Measurements from ENCODE around the gene EIF4E3.

The EIF4E3 gene

DNA sequence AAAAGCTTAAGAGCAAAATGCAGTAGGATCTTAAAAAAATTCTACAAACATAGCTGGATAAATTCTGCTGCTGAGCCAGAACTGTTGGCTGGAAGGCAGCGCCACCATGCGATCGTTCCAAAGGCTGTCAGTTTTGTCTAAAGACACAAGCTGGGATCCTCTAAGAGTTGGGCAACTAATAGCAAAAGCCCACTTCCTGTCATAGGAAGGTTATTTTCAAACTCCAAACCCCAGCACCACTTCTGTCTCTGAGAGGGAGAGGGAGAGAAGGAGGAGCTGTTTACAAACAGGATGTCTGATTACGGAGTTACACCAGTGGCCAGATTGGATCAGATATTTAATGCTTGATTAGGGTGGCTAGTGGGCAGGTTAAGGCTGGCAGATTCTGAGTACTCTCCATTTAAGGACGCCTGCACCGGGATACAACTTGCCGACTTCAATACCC, 44.0 kb downstream of the EIF4E3 start:
- TF ChIP-seq SIN3A (IDR thresholded peaks at IDR 0.05; ENCODE audit: borderline replicate concordance, insufficient read depth, low read length), result no peak

GRCh38 chr3:71680603-71681002, 44.6 kb downstream of the EIF4E3 start:
- TF ChIP-seq, protein P1, sequence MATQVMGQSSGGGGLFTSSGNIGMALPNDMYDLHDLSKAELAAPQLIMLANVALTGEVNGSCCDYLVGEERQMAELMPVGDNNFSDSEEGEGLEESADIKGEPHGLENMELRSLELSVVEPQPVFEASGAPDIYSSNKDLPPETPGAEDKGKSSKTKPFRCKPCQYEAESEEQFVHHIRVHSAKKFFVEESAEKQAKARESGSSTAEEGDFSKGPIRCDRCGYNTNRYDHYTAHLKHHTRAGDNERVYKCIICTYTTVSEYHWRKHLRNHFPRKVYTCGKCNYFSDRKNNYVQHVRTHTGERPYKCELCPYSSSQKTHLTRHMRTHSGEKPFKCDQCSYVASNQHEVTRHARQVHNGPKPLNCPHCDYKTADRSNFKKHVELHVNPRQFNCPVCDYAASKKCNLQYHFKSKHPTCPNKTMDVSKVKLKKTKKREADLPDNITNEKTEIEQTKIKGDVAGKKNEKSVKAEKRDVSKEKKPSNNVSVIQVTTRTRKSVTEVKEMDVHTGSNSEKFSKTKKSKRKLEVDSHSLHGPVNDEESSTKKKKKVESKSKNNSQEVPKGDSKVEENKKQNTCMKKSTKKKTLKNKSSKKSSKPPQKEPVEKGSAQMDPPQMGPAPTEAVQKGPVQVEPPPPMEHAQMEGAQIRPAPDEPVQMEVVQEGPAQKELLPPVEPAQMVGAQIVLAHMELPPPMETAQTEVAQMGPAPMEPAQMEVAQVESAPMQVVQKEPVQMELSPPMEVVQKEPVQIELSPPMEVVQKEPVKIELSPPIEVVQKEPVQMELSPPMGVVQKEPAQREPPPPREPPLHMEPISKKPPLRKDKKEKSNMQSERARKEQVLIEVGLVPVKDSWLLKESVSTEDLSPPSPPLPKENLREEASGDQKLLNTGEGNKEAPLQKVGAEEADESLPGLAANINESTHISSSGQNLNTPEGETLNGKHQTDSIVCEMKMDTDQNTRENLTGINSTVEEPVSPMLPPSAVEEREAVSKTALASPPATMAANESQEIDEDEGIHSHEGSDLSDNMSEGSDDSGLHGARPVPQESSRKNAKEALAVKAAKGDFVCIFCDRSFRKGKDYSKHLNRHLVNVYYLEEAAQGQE (IDR thresholded peaks at IDR 0.05; ENCODE audit: insufficient read depth in 1 of 2, low read depth in 2 of 2, low read length in 2 of 2), result no peak
- TF ChIP-seq FOXP2 (optimal IDR thresholded peaks at IDR 0.05; ENCODE audit: borderline replicate concordance, extremely low read depth, extremely low read length, insufficient read depth) (no peak), SIN3A (IDR thresholded peaks at IDR 0.05; ENCODE audit: borderline replicate concordance, insufficient read depth, low read length) (no peak), TAF1 (IDR thresholded peaks at IDR 0.05; ENCODE audit: borderline replicate concordance, insufficient read depth, low read length) (no peak), POLR2AphosphoS5 (IDR thresholded peaks at IDR 0.05; ENCODE audit: low read depth, low read length) (no peak)

- TF ChIP-seq FOXP2 (optimal IDR thresholded peaks at IDR 0.05; ENCODE audit: borderline replicate concordance, extremely low read depth, extremely low read length, insufficient read depth) (no peak), POLR2AphosphoS5 (IDR thresholded peaks at IDR 0.05; ENCODE audit: low read depth, low read length) (no peak), SIN3A (IDR thresholded peaks at IDR 0.05; ENCODE audit: borderline replicate concordance, insufficient read depth, low read length) (no peak), TAF1 (IDR thresholded peaks at IDR 0.05; ENCODE audit: borderline replicate concordance, insufficient read depth, low read length) (no peak)
- TF ChIP-seq, protein P1 (IDR thresholded peaks at IDR 0.05; ENCODE audit: insufficient read depth in 1 of 2, low read depth in 2 of 2, low read length in 2 of 2), result no peak
These were observed 48.3 kb downstream of the EIF4E3 start for GRCh38 chr3:71676931-71677330.

DNA sequence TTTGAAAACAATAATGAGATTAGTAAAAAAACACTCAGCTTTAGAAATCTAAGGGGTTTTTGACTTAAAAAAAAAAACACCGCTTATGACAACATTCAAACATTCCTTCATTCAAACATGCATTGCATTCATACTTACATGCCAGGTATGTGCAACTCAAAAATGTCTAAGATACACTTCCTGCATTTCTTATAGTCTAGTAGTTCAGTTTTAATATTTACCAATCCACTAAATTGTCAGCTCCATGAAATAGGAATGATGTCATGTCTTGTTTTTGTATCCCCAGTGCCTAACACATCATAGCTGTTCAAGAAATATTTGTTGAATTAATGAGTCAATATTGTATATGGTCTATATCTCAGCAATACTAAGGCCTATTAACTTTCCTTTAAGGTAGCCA, 51.7 kb downstream of the EIF4E3 start:
- TF ChIP-seq POLR2AphosphoS5 (IDR thresholded peaks at IDR 0.05; ENCODE audit: low read depth, low read length), result no peak
- TF ChIP-seq FOXP2 (optimal IDR thresholded peaks at IDR 0.05; ENCODE audit: borderline replicate concordance, extremely low read depth, extremely low read length, insufficient read depth), result no peak
- no peak for TF ChIP-seq TAF1 (IDR thresholded peaks at IDR 0.05; ENCODE audit: borderline replicate concordance, insufficient read depth, low read length)
- TF ChIP-seq, protein P1 (IDR thresholded peaks at IDR 0.05; ENCODE audit: insufficient read depth in 1 of 2, low read depth in 2 of 2, low read length in 2 of 2), result no peak
- TF ChIP-seq SIN3A (IDR thresholded peaks at IDR 0.05; ENCODE audit: borderline replicate concordance, insufficient read depth, low read length), result no peak

GRCh38 chr3:71672807-71673206, 52.4 kb downstream of the EIF4E3 start:
- TF ChIP-seq SIN3A (IDR thresholded peaks at IDR 0.05; ENCODE audit: borderline replicate concordance, insufficient read depth, low read length) (no peak), FOXP2 (optimal IDR thresholded peaks at IDR 0.05; ENCODE audit: borderline replicate concordance, extremely low read depth, extremely low read length, insufficient read depth) (no peak), POLR2AphosphoS5 (IDR thresholded peaks at IDR 0.05; ENCODE audit: low read depth, low read length) (no peak), TAF1 (IDR thresholded peaks at IDR 0.05; ENCODE audit: borderline replicate concordance, insufficient read depth, low read length) (no peak)
- TF ChIP-seq, protein P1 (IDR thresholded peaks at IDR 0.05; ENCODE audit: insufficient read depth in 1 of 2, low read depth in 2 of 2, low read length in 2 of 2), result no peak

Measured in PFSK-1 (cell line).